Astrocyte of the cerebellum (primary cell): ENCODE results near the gene ANGEL2.

Experiments
- DNase-seq: peaks from one replicate; pipeline ENCODE4 v3.0.0-alpha.2; 2011; ENCODE audit warnings: low read depth
- H3K4me3 ChIP-seq: 2 replicates; pipeline ENCODE4 v1.5.1; 2011; ENCODE audit warnings: mild to moderate bottlenecking, low read depth, low read length, moderate library complexity
- CTCF ChIP-seq: IDR thresholded peaks from 2 replicates; pipeline ENCODE4 v1.5.1; 2012; ENCODE audit warnings: low read length, low read depth, moderate library complexity, mild to moderate bottlenecking; ENCODE audit errors: missing control alignments
- in situ Hi-C: cut with HindIII; loops from 2 replicates; pipeline ENCODE4 v1.10.0; 2017; ENCODE audit warnings: low sequenced_read_pairs

Gene ANGEL2

DNA sequence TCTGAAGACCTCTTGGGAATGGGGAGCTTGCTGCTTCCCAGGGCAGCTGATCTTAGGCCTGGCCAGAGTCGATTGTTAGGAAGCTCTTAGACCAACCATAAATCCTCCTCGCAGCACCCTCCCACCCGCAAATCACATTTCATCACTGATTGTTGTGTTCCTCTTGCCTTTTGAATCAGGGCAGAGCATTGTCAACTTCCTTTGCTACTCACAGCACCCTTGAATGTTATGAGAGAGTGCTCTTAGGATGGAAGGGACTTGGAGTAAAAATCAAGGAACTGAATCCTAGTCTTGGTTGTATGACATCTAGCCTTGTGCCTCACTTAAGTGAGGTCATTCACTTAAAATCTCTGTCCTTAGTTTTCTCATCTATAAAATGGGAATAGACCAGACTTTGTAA lies 62.3 kb downstream of the ANGEL2 start:
- no peak for TF ChIP-seq CTCF
- in situ Hi-C loops = no loop called here
- H3K4me3 ChIP-seq = no peak overlapping the region
- DNase-seq = no peak

- in situ Hi-C loops = no loop called here
- no peak for DNase-seq
- no peak overlapping the region for H3K4me3 ChIP-seq
- no peak for TF ChIP-seq CTCF
Observed at GRCh38 chr1:212952641-212952976, 63.1 kb downstream of the ANGEL2 start.

DNA sequence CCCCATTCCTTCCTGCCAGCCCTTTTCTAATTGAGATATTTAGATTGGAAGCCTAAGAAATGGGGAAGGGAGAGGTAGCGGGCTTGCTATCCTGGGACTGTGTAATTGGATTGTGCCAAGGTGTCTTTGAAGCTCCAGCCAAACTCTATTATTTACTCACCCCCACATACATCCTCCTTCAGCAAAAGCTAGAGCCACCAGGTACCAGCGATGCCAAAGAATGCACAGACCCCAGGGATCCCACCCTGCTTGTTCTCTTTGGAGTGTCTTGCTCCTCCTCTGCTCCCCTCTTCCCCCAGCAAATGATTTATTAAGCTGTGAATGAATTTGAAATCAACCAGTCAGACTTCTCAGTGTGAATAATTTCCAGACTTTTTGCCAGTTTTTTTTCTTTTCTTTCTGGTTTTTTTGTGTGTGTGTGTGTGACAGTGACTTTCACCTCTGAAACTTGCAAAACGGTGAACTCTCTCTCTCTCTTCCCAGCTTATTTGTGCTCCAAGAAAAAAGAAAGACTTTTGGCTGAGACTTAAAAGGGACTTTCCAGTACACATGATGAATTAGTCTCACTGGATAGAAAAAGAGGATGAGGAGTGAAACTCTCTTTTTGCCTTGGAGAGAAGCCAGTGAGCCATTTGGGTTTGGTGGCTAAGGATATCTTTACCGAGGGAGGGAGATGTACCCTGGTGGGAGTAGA lies 63.6 kb downstream of the ANGEL2 start:
- TF ChIP-seq CTCF = no peak
- DNase-seq = no peak
- in situ Hi-C loops = no loop called here
- H3K4me3 ChIP-seq = peak overlapping the region; percentile 69

GRCh38 chr1:212951126-212951946 lies 64.3 kb downstream of the ANGEL2 start:
- peak overlapping the region; percentile 69 for H3K4me3 ChIP-seq
- no peak for DNase-seq
- TF ChIP-seq CTCF = no peak
- in situ Hi-C loops = no loop called here

DNA sequence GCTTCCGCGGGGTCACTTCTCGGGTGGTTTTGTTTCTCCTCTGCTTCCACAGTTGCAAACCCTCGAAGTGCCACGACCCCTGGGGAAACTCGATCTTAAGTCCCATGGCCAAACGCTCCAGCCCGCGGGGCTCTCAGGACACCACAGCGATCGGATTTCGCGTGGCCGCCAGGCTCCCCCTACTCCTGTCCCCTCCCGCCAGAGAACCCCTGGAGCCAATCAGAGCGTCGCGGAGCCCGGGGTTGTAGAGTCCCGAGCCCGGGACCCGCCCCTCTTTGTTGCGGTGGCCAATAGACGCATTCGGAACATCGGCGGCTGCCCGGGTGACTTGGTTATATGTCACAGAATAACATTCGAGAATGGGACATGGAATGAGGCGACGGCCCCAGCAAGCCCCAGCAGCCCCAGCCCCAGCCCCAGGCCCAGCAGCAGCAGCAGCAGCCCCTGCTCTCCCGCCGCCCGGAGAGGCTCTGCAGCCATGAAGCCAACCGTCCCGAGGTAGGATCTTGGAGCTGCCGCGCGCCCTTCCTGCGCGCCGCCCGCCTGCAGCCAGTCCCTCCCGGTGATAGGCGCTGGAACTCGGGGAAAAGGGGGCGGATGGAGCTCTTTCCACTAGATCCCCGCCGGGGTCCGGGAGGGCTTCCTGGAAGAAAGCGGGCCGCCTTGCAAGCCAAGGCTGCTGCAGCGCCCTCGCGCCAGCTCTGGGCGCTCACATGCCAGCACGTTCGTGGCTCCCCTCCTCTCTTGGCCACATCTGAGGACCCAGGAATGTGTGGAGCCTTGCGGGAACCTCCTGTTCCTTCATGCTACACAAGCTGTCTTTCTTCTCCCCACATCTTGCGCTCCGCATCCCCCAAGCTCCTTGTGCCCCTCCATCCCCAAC lies 65.2 kb downstream of the ANGEL2 start, which contains the start of gene VASH2:
Gene VASH2 (plus strand): TSS at position 299 of the 883 bp plus-strand sequence. CDS start 1,002 bp downstream, outside the sequence.
- in situ Hi-C loops = no loop called here
- TF ChIP-seq CTCF = peak; percentile 20
- DNase-seq = peak; percentile 23
- H3K4me3 ChIP-seq = peak within 1 kb of the TSS; percentile 69

DNA sequence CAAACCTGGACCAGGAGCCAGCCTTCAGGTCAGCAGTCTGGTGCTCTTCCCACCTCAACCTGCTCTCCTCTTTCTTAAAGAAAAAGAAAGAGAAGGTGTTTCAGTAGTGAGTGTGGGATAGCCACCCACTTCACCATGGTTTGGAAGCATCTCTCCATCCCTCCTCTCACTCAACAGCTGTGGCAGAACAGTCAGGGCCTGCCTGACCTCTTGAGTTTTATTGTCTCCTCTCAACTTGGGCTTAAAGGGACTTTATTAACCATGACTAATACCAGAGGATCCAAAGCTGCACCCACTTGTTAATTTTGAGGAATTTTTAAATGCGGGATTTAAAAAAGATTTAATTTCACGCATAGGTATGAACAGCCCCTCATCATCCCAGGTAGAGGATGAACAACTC lies 65.9 kb downstream of the ANGEL2 start:
- peak overlapping the region; percentile 69 for H3K4me3 ChIP-seq
- in situ Hi-C loops = no loop called here
- no peak for TF ChIP-seq CTCF
- DNase-seq = no peak
